ENCODE results near the gene HDAC2. TPM values are rescaled to one million over a fixed set of nuclear protein-coding genes. Genes with fewer than 3 reads are reported as not detected.

Gene HDAC2
- total and polyA plus RNA-seq, 2 donors (not counting 1 experiment from before 2014, with no cell fraction given), result 30.8 to 58.3 TPM

DNA sequence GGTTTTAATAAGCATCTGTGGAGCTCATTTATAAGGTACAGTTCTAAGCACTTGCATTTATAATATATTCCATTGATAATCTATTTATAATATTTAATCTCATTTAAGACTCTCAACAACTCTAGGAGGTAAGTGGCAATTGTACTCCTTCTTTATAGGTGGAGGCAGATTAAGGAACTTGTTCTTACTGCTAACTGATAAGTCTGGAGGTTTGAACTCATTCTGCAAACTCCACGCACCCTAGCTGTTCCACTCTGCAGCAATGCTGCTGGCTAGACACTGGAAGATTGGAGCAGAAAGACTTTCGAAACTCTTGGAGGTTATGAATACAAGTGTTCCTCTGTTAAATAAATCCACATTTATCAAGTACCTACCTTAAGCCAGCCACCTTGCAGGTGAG is 793 bp upstream of the HDAC2 start:
- no peak for TF ChIP-seq EZH2 (IDR thresholded peaks at IDR 0.05; ENCODE audit: borderline replicate concordance, insufficient read depth, low read depth, low read length, poor library complexity, severe bottlenecking)
- TF ChIP-seq, protein P1, sequence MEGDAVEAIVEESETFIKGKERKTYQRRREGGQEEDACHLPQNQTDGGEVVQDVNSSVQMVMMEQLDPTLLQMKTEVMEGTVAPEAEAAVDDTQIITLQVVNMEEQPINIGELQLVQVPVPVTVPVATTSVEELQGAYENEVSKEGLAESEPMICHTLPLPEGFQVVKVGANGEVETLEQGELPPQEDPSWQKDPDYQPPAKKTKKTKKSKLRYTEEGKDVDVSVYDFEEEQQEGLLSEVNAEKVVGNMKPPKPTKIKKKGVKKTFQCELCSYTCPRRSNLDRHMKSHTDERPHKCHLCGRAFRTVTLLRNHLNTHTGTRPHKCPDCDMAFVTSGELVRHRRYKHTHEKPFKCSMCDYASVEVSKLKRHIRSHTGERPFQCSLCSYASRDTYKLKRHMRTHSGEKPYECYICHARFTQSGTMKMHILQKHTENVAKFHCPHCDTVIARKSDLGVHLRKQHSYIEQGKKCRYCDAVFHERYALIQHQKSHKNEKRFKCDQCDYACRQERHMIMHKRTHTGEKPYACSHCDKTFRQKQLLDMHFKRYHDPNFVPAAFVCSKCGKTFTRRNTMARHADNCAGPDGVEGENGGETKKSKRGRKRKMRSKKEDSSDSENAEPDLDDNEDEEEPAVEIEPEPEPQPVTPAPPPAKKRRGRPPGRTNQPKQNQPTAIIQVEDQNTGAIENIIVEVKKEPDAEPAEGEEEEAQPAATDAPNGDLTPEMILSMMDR (IDR thresholded peaks at IDR 0.05), result no peak
- peak overlapping the region; percentile 53 to 99 (median 86) for H3K4me3 ChIP-seq (ENCODE audit: control extremely low read depth in 1 of 5, extremely low read depth in 1 of 5, insufficient read depth in 1 of 5, low read depth in 2 of 5, low read length in 4 of 5)
- H4K20me1 ChIP-seq (ENCODE audit: control insufficient read depth, insufficient read depth, low read length, poor library complexity, severe bottlenecking), result peaks cover 37% of the 10 kb centered on the region
- DNase-seq (peak; percentile 21), ATAC-seq (ENCODE audit: low read depth) (no peak)
- H3K9ac ChIP-seq (ENCODE audit: low read length), result peak overlapping the region; percentile 93
- H3K27ac ChIP-seq (ENCODE audit: low read length in 2 of 2), result peak overlapping the region; percentile 91 to 92
- peak overlapping the region; percentile 100 for H2AFZ ChIP-seq (ENCODE audit: insufficient read depth, low read depth, low read length, poor library complexity, severe bottlenecking)
- Mint-ChIP-seq H3K27ac (peak overlapping the region; percentile 99), H3K9me3 (ENCODE audit: insufficient read depth) (no peaks in the 10 kb centered on the region), H3K4me3 (peak overlapping the region; percentile 100), H3K4me1 (peaks cover 40% of the 10 kb centered on the region), H3K27me3 (no peaks in the 10 kb centered on the region)
- H3K79me2 ChIP-seq (ENCODE audit: control insufficient read depth, insufficient read depth, low read length), result peaks cover 43% of the 10 kb centered on the region
- POLR2A ChIA-PET, result interaction anchor here (0.7 to 1.2 kb wide), 3 partner anchors 113 to 266 kb away, joined by 3 read pairs; no protein-coding TSS in a partner anchor
- CTCF ChIA-PET, result interaction anchor here (1.4 kb wide), 1 partner anchor 113 kb away, joined by 7 read pairs; no protein-coding TSS in a partner anchor
- no peaks in the 10 kb centered on the region for H3K27me3 ChIP-seq (replicated peaks in 1 of 4; ENCODE audit: control extremely low read depth in 1 of 4, control insufficient read depth in 3 of 4, insufficient read depth in 4 of 4, low read length in 3 of 4)
- no peaks in the 10 kb centered on the region for H3K36me3 ChIP-seq (replicated peaks in 1 of 2; ENCODE audit: control extremely low read depth in 1 of 2, control insufficient read depth in 1 of 2, extremely low read depth in 1 of 2, insufficient read depth in 2 of 2, low read length in 1 of 2)
- H3K4me1 ChIP-seq (ENCODE audit: control insufficient read depth in 2 of 2, insufficient read depth in 2 of 2, low read length in 2 of 2), result peaks cover 19 to 24% of the 10 kb centered on the region in 2 donors
- peak overlapping the region; percentile 85 for H3K4me2 ChIP-seq (replicated peaks; ENCODE audit: low read depth, low read length, poor library complexity, severe bottlenecking)
- no peaks in the 10 kb centered on the region for H3K9me3 ChIP-seq (ENCODE audit: control extremely low read depth in 1 of 3, control insufficient read depth in 2 of 3, insufficient read depth in 1 of 3, low read length in 2 of 3)
- intact Hi-C loops (cut with micrococcal nuclease), result loop anchor here (1.0 to 2.0 kb wide), 2 partner anchors 113 to 1885 kb away; partner anchors contain the start of genes FAM229B and TUBE1
- no CpG with 5 or more reads among the region's 2 CpGs for WGBS (ENCODE audit: insufficient coverage)
